Hepatocyte (in vitro differentiated cells): ENCODE data around the gene AEN. TPM values are rescaled to one million over a fixed set of nuclear protein-coding genes. Genes with fewer than 3 reads are reported as not detected.
"Not testable (repeated sequence)": the region's sequence is repeated elsewhere in the genome, so short reads cannot be mapped to it uniquely, and the experiment has no call there.

Source experiments
- DNase-seq: peaks from one replicate; pipeline ENCODE4 v3.0.0-alpha.2; 2016; ENCODE audit warnings: low spot score
- H2AFZ ChIP-seq: fragments of 200-600 bp; sonication (generic); 2 replicates; pipeline ENCODE4 v1.6.0; 2016; ENCODE audit warnings: antibody characterized with exemption, mild to moderate bottlenecking
- H3K27ac ChIP-seq: fragments of 200-600 bp; sonication (generic); 2 replicates; pipeline ENCODE4 v1.5.1; 2016; ENCODE audit warnings: mild to moderate bottlenecking
- H3K27me3 ChIP-seq: fragments of 200-600 bp; sonication (generic); 2 replicates; pipeline ENCODE4 v1.6.1; 2016
- H3K36me3 ChIP-seq: fragments of 200-600 bp; sonication (generic); replicated peaks from 2 replicates; pipeline ENCODE4 v1.5.1; 2016; ENCODE audit warnings: low read depth; ENCODE audit not compliant: insufficient read depth
- H3K4me1 ChIP-seq: fragments of 200-600 bp; sonication (generic); 2 replicates; pipeline ENCODE4 v1.5.1; 2016; ENCODE audit warnings: mild to moderate bottlenecking, moderate library complexity; ENCODE audit not compliant: insufficient read depth
- H3K4me2 ChIP-seq: fragments of 200-600 bp; sonication (generic); 2 replicates; pipeline ENCODE4 v1.6.0; 2016
- H3K4me3 ChIP-seq: fragments of 200-600 bp; sonication (generic); 2 replicates; pipeline ENCODE4 v1.5.1; 2016; ENCODE audit warnings: mild to moderate bottlenecking
- H3K79me2 ChIP-seq: fragments of 200-600 bp; sonication (generic); 2 replicates; pipeline ENCODE4 v1.6.0; 2017; ENCODE audit warnings: mild to moderate bottlenecking
- H3K9me2 ChIP-seq: fragments of 200-600 bp; sonication (generic); replicated peaks from 2 replicates; pipeline ENCODE4 v1.6.0; 2017; ENCODE audit warnings: mild to moderate bottlenecking; ENCODE audit not compliant: insufficient read depth
- H3K9me3 ChIP-seq: fragments of 200-600 bp; sonication (generic); 2 replicates; pipeline ENCODE4 v1.5.1; 2016; ENCODE audit warnings: low read depth, mild to moderate bottlenecking
- H4K20me1 ChIP-seq: fragments of 200-600 bp; sonication (generic); 2 replicates; pipeline ENCODE4 v1.6.0; 2016; ENCODE audit warnings: mild to moderate bottlenecking; ENCODE audit not compliant: insufficient read depth, poor library complexity, severe bottlenecking
- EZH2 ChIP-seq: fragments of 200-600 bp; sonication (generic); IDR thresholded peaks from 2 replicates; pipeline ENCODE4 v1.6.1; 2016; ENCODE audit warnings: antibody characterized with exemption, mild to moderate bottlenecking, borderline replicate concordance
- EZH2phosphoT487 ChIP-seq: fragments of 200-600 bp; sonication (generic); IDR thresholded peaks from one replicate; pipeline ENCODE4 v1.6.1; 2018; ENCODE audit warnings: antibody characterized with exemption, mild to moderate bottlenecking, low read depth, moderate library complexity; ENCODE audit not compliant: unreplicated experiment, severe bottlenecking
- WGBS: methylation state at CpG from one replicate; pipeline ENCODE4 v1.1.6; 2016; ENCODE audit warnings: low lambda C conversion rate; ENCODE audit errors: missing lambda C conversion rate; 5-methylcytosine and 5-hydroxymethylcytosine counted together
- polyA plus RNA-seq: library from polyadenylated mRNA; unstranded; fragments of >200 nt; fragmentation: Nextera tagmentation; extraction: Ambion mirVana; gene quantifications from 2 replicates; pipeline ENCODE4 v1.2.1, GENCODE V29; 2016
- total RNA-seq: library from RNA; depleted of rRNA; stranded (reverse); fragments of >200 nt; gene quantifications from 2 replicates; pipeline ENCODE4 v1.2.3, GENCODE V29; 2014
- TF ChIP-seq, protein P1 (sequence below): fragments of 200-600 bp; sonication (generic); IDR thresholded peaks from 2 replicates; pipeline ENCODE4 v1.5.1; 2016; ENCODE audit warnings: antibody characterized with exemption, mild to moderate bottlenecking; ENCODE audit not compliant: poor library complexity

AEN gene
- total and polyA plus RNA-seq, 2 experiments from 2014 or later: 18.3 to 25.0 TPM

GRCh38 chr15:88637841-88638625, 16.9 kb downstream of the AEN start:
- Histone ChIP-seq H3K27me3 (no peaks in the 10 kb centered on the region), H3K27ac (peak overlapping the region; percentile 96), H3K4me1 (peaks cover 20% of the 10 kb centered on the region), H3K9me2 (no peaks in the 10 kb centered on the region), H2AFZ (no peak overlapping the region), H3K9me3 (no peaks in the 10 kb centered on the region), H3K4me3 (no peak overlapping the region), H3K79me2 (no peaks in the 10 kb centered on the region), H3K4me2 (peak overlapping the region; percentile 65), H3K36me3 (no peaks in the 10 kb centered on the region), H4K20me1 (no peaks in the 10 kb centered on the region)
- 51% methylated on average over 7 of the region's 7 CpGs for WGBS
- DNase-seq: peak; percentile 69
- TF ChIP-seq, protein P1, sequence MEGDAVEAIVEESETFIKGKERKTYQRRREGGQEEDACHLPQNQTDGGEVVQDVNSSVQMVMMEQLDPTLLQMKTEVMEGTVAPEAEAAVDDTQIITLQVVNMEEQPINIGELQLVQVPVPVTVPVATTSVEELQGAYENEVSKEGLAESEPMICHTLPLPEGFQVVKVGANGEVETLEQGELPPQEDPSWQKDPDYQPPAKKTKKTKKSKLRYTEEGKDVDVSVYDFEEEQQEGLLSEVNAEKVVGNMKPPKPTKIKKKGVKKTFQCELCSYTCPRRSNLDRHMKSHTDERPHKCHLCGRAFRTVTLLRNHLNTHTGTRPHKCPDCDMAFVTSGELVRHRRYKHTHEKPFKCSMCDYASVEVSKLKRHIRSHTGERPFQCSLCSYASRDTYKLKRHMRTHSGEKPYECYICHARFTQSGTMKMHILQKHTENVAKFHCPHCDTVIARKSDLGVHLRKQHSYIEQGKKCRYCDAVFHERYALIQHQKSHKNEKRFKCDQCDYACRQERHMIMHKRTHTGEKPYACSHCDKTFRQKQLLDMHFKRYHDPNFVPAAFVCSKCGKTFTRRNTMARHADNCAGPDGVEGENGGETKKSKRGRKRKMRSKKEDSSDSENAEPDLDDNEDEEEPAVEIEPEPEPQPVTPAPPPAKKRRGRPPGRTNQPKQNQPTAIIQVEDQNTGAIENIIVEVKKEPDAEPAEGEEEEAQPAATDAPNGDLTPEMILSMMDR: no peak
- TF ChIP-seq EZH2phosphoT487: no peak
- no peak for TF ChIP-seq EZH2

GRCh38 chr15:88638626-88639372, 17.7 kb downstream of the AEN start, which contains the start of gene ISG20:
ISG20 (plus strand) TSS chr15:88639016; CDS start chr15:88639367, 351 bp downstream.
- no peak within 1 kb of the TSS for H3K4me3 ChIP-seq
- H3K9me3 ChIP-seq: no peaks in the 10 kb centered on the region
- peak; percentile 97 for DNase-seq
- H3K27me3 ChIP-seq: no peaks in the 10 kb centered on the region
- no peaks in the 10 kb centered on the region for H3K79me2 ChIP-seq
- WGBS: 13% methylated on average over 27 of the region's 27 CpGs
- peak within 1 kb of the TSS; percentile 65 for H3K4me2 ChIP-seq
- H3K4me1 ChIP-seq: peaks cover 20% of the 10 kb centered on the region
- peak within 1 kb of the TSS; percentile 96 for H3K27ac ChIP-seq
- H2AFZ ChIP-seq: no peak within 1 kb of the TSS
- no peaks in the 10 kb centered on the region for H3K9me2 ChIP-seq
- H3K36me3 ChIP-seq: no peaks in the 10 kb centered on the region
- H4K20me1 ChIP-seq: no peaks in the 10 kb centered on the region
- no peak for TF ChIP-seq EZH2phosphoT487
- TF ChIP-seq, protein P1: peak; percentile 58

GRCh38 chr15:88641959-88642452, 20.9 kb downstream of the AEN start:
- Histone ChIP-seq H2AFZ (no peak overlapping the region), H3K9me3 (no peaks in the 10 kb centered on the region), H3K4me3 (no peak overlapping the region), H3K27ac (no peak overlapping the region), H3K36me3 (no peaks in the 10 kb centered on the region), H4K20me1 (no peaks in the 10 kb centered on the region), H3K9me2 (no peaks in the 10 kb centered on the region), H3K4me2 (no peak overlapping the region), H3K4me1 (peaks cover 20% of the 10 kb centered on the region), H3K27me3 (no peaks in the 10 kb centered on the region), H3K79me2 (no peaks in the 10 kb centered on the region)
- TF ChIP-seq EZH2phosphoT487 (no peak), EZH2 (no peak)
- TF ChIP-seq, protein P1: no peak
- DNase-seq: no peak
- 93% methylated on average over 12 of the region's 12 CpGs for WGBS

- H3K4me3 ChIP-seq, H4K20me1 ChIP-seq, DNase-seq, H3K27me3 ChIP-seq, H3K36me3 ChIP-seq, H3K79me2 ChIP-seq, H3K4me2 ChIP-seq, H3K27ac ChIP-seq, H2AFZ ChIP-seq, H3K9me2 ChIP-seq, H3K9me3 ChIP-seq: not testable (repeated sequence)
- over 99% methylated on average over 11 of the region's 11 CpGs for WGBS
- H3K4me1 ChIP-seq: peaks cover 17% of the 10 kb centered on the region
Measured at GRCh38 chr15:88642514-88642913, 21.4 kb downstream of the AEN start.
